Measurements from ENCODE around the gene CACNA2D3. TPM values are rescaled to one million over a fixed set of nuclear protein-coding genes. Genes with fewer than 3 reads are reported as not detected.

CACNA2D3 gene
- total RNA-seq, 1 donor from 2014 or later = 1.3 TPM

DNA sequence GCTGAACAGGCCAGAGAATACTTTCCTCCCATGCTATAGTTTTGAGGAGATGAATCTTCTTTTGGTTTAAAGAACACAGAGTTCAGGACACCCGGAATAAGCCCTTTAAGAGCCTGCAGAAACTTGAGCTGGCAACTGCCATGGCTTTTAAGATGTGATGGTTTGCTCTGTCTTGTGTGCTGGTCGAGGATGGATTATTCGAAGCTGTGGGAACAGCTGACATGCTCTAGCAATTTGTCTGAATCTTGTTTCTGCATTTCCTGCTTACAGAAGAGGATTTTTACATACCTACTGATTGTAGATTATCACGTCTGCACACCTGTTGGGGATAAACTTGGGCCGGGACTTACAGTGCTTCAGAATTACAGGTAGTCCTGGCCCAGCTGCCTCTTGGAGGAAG lies 408.6 kb downstream of the CACNA2D3 start:
- no peak for DNase-seq (ENCODE audit: low read depth)
- H3K4me3 ChIP-seq (ENCODE audit: low read depth, low read length) = no peak overlapping the region
- TF ChIP-seq, protein P1, sequence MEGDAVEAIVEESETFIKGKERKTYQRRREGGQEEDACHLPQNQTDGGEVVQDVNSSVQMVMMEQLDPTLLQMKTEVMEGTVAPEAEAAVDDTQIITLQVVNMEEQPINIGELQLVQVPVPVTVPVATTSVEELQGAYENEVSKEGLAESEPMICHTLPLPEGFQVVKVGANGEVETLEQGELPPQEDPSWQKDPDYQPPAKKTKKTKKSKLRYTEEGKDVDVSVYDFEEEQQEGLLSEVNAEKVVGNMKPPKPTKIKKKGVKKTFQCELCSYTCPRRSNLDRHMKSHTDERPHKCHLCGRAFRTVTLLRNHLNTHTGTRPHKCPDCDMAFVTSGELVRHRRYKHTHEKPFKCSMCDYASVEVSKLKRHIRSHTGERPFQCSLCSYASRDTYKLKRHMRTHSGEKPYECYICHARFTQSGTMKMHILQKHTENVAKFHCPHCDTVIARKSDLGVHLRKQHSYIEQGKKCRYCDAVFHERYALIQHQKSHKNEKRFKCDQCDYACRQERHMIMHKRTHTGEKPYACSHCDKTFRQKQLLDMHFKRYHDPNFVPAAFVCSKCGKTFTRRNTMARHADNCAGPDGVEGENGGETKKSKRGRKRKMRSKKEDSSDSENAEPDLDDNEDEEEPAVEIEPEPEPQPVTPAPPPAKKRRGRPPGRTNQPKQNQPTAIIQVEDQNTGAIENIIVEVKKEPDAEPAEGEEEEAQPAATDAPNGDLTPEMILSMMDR (conservative IDR thresholded peaks at IDR 0.05; ENCODE audit: low read depth, low read length) = no peak

DNA sequence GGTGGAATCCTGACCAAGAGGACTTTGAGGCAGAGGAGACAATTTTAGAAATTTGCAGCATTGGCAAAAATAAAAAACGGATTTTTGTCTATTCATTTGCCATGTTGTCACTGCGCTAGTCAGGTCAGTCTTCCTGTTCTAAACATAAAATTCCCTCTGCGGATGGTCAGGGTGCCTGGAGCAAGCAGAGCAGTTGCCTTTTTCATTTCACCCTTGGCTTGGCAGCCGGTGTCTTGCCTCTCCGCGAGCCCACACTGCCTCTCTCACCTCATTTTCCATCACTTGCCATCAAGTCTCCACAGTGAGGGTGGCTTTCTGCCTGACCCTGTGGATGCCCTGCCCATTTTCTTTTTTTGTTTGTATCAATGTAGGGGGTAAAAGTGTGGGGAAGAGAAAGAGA lies 409.4 kb downstream of the CACNA2D3 start:
- no peak overlapping the region for H3K4me3 ChIP-seq (ENCODE audit: low read depth, low read length)
- DNase-seq (ENCODE audit: low read depth) = no peak
- TF ChIP-seq, protein P1 (conservative IDR thresholded peaks at IDR 0.05; ENCODE audit: low read depth, low read length) = no peak

DNA sequence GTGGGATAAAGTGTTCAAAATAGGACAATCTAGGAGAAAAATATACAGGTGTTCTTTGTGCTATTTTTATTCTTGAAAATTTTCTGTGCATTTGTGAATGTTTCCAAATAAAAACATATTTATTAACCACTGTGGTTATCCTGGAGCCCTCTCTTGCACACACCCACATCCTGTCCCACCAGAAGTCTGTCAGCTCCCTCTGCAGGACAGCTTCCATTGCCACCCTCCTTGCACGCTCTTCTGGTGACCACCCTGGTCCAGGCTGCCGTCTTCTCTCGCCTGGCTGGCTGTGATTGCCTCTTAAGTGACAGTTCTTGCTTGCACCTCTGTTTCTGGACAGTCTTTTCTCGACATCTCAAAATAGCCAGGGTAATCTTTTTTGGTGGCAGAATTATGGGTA lies 411.5 kb downstream of the CACNA2D3 start:
- TF ChIP-seq, protein P1 (conservative IDR thresholded peaks at IDR 0.05; ENCODE audit: low read depth, low read length) = peak; percentile 19
- no peak for DNase-seq (ENCODE audit: low read depth)
- H3K4me3 ChIP-seq (ENCODE audit: low read depth, low read length) = no peak overlapping the region

DNA sequence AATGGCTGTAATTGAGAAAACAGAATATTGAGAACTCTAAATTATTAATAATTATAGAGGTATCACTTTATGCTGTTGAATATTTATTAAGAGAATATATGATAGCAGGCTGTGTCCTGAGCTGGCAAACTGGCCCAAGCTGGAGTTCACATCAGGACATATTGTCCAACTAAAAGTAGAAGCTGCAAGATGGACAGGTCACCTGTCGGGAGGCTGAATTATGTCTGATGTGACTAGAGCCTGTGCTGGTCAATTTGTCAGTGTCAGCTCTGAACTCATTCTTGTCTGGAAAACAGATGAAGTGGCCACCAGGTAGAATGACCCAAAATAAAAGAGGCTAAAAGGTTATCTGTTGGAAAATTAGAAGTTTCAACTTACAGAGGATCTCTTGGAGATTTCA lies 413.3 kb downstream of the CACNA2D3 start:
- no peak for DNase-seq (ENCODE audit: low read depth)
- no peak overlapping the region for H3K4me3 ChIP-seq (ENCODE audit: low read depth, low read length)
- TF ChIP-seq, protein P1 (conservative IDR thresholded peaks at IDR 0.05; ENCODE audit: low read depth, low read length) = no peak

DNA sequence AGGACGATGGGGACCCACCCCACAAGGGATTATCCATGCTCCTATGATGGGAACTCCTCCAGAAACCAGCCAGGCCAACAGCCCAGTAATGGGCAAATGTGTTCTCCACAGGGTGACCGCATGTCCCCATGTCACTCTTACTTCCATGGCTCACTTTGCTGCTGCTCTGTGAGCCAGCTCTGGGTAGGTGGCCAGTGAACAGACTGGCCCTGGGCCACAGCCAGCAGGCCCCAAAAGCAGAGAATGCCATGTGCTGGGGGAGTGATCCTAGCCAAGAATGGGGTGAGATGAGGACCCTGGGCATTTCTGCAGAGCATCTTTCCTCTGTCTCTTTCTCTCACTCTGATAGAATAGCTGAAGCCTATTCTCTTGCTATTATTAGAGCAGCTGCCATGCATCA lies 414.1 kb downstream of the CACNA2D3 start:
- DNase-seq (ENCODE audit: low read depth) = no peak

DNA sequence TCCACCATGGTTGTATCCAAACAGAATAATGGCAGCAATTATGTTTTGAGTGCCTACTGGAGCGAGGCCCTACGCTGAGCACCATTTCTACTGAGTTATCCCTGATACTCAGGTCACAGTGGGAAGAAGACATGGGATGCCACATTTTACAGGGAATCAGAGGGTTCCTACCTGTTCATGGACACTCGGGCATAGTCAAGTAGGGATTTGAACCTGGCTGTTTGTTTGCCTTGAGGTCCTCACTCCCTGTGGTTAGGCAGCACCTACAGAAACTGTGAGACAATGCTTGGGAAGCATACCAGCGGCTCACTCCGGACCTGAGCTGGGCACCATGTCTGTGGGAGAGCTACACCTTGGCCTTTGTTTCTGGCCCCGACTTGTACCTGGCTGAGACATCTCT lies 415.2 kb downstream of the CACNA2D3 start:
- TF ChIP-seq, protein P1 (conservative IDR thresholded peaks at IDR 0.05; ENCODE audit: low read depth, low read length) = no peak
- no peak overlapping the region for H3K4me3 ChIP-seq (ENCODE audit: low read depth, low read length)
- DNase-seq (ENCODE audit: low read depth) = no peak

More for the DNA sequence above, 414.1 kb downstream of the CACNA2D3 start:
- TF ChIP-seq, protein P1 (conservative IDR thresholded peaks at IDR 0.05; ENCODE audit: low read depth, low read length) = no peak
- H3K4me3 ChIP-seq (ENCODE audit: low read depth, low read length) = no peak overlapping the region

DNA sequence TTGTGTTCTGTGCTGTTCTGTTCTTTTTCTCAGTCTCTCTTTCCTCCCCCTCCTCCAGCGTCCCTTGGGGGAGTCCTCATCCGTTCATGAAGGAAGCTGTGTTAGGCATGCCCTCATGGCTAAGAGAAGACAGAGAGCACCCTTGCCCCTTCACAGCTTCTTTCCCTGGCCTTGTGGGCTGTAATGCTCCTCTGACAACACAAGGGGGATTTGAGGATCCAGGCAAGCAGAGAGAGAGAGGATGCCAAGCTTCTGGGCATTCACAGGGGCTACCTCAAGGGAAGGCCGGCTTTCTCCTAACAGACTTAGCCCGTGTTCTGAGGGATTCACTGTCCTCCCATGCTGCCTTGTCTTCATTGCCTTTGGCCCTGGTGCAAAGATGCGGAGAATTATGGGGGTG lies 416.0 kb downstream of the CACNA2D3 start:
- no peak overlapping the region for H3K4me3 ChIP-seq (ENCODE audit: low read depth, low read length)
- TF ChIP-seq, protein P1 (conservative IDR thresholded peaks at IDR 0.05; ENCODE audit: low read depth, low read length) = peak; percentile 31
- DNase-seq (ENCODE audit: low read depth) = no peak

All from epithelial cell of proximal tubule (primary cell).